ENCODE measurements around the gene CDC45.

- TF ChIP-seq CTCF (IDR thresholded peaks at IDR 0.05; ENCODE audit: low read depth, low read length) (no peak), POLR2A (IDR thresholded peaks at IDR 0.05; ENCODE audit: extremely low read depth, insufficient read length) (no peak), MYC (IDR thresholded peaks at IDR 0.05; ENCODE audit: low read depth, low read length) (no peak)
Observed at GRCh38 chr22:19526702-19527111, 47.0 kb downstream of the CDC45 start.

All from NB4 (cell line).